Upper lobe of left lung (tissue), 6 donors: ENCODE results near the gene FRYL. TPM values are rescaled to one million over a fixed set of nuclear protein-coding genes. Genes with fewer than 3 reads are reported as not detected.
"Not testable (repeated sequence)": the region's sequence is repeated elsewhere in the genome, so short reads cannot be mapped to it uniquely, and the experiment has no call there.

Source experiments
- ATAC-seq, 2 donors: fragments of 200-7000 bp; cut with Tn5 transposase; one replicate each; pipeline ENCODE4 v1.9.1; 2022; ENCODE audit warnings: mild to moderate bottlenecking in 2 of 2, moderate library complexity in 2 of 2; ENCODE audit not compliant: low FRiP score in 2 of 2
- DNase-seq, 2 donors: peaks; one replicate each; pipeline ENCODE4 v3.0.0-alpha.2; 2019 to 2020
- H3K27ac ChIP-seq, 4 donors: fragments of 200-600 bp; sonication (generic); one replicate each; pipeline ENCODE4 v1.5.1; 2016 to 2019
- H3K27me3 ChIP-seq, 4 donors: fragments of 200-600 bp; sonication (generic); one replicate each; pipeline ENCODE4 v1.5.1; 2017 to 2019
- H3K36me3 ChIP-seq, 4 donors: fragments of 200-600 bp; sonication (generic); one replicate each; pipeline ENCODE4 v1.5.1; 2016 to 2019
- H3K4me1 ChIP-seq, 4 donors: fragments of 200-600 bp; sonication (generic); one replicate each; pipeline ENCODE4 v1.5.1; 2018 to 2019
- H3K4me3 ChIP-seq, 4 donors: fragments of 200-600 bp; sonication (generic); one replicate each; pipeline ENCODE4 v1.5.1; 2017 to 2019; ENCODE audit warnings: mild to moderate bottlenecking in 2 of 4, moderate library complexity in 1 of 4
- H3K9me3 ChIP-seq, 4 donors: fragments of 200-600 bp; sonication (generic); one replicate each; pipeline ENCODE4 v1.5.1; 2018 to 2019
- EP300 ChIP-seq, 4 donors: sonication (generic); formaldehyde crosslinking; IDR thresholded peaks; one replicate each; pipeline ENCODE4 v1.5.1; 2017; ENCODE audit warnings: antibody characterized with exemption in 4 of 4, control low read depth in 2 of 4
- POLR2A ChIP-seq, 4 donors: fragments of 450-650 bp; IDR thresholded peaks; one replicate each; pipeline ENCODE4 v1.5.1; 2016 to 2017; ENCODE audit warnings: antibody characterized with exemption in 4 of 4, mild to moderate bottlenecking in 2 of 4
- POLR2AphosphoS5 ChIP-seq, 2 donors: sonication (generic); formaldehyde crosslinking; IDR thresholded peaks; one replicate each; pipeline ENCODE4 v1.5.1; 2017; ENCODE audit warnings: antibody characterized with exemption in 2 of 2
- WGBS, 2 donors: methylation state at CpG; one replicate each; pipeline ENCODE4 v1.1.5; 2017 to 2018; 5-methylcytosine and 5-hydroxymethylcytosine counted together
- total RNA-seq, 6 donors: library from RNA; depleted of rRNA in 4 of 6; stranded (reverse); fragments of >200 nt in 4 of 6; gene quantifications; one replicate each; pipeline versions ENCODE4 v1.1.0 to v1.2.1, GENCODE V29; 2016 to 2021
- TF ChIP-seq, protein P1 (sequence below), 6 experiments: fragments of 450-650 bp in 4 of 6; fragments of 200-600 bp in 2 of 6; sonication (generic) in 2 of 6; IDR thresholded peaks; one replicate each; pipeline ENCODE4 v1.5.1; 2016 to 2019; ENCODE audit warnings: antibody characterized with exemption in 6 of 6
- donor health status: DM: no; HTN: no; CAD: no; lungs with moderate emphysema.
- donor health status: DM: no; HTN: yes; CAD: no; lungs with severe emphysema.

Gene FRYL
- total RNA-seq, 6 donors from 2014 or later, result 48.6 to 96.9 (median 69.2) TPM

DNA sequence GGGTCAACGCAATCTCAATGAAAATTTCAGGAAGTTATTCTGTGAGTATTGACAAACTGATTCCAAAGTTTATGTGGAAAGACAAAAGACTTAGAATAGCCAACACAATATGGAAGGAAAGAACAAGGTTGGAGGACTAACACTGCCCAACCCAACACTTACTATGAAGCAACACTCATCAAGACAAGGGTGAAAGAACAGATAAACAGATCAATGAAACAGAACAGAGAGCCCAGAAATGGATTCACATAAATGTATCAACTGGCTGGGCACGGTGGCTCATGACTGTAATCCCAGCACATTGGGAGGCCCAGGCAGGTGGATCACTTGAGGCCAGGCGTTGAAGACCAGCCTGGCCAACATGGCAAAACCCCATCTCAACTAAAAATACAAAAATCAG is 41.2 kb downstream of the FRYL start:
- peaks cover 0 to 21% (median 9%) of the 10 kb centered on the region in 4 donors for H3K4me1 ChIP-seq
- no peaks in the 10 kb centered on the region for H3K27me3 ChIP-seq
- 85 to 90% methylated on average over 3 of the region's 3 CpGs for WGBS, 2 donors
- DNase-seq (no peak), ATAC-seq (no peak)
- TF ChIP-seq, protein P1, sequence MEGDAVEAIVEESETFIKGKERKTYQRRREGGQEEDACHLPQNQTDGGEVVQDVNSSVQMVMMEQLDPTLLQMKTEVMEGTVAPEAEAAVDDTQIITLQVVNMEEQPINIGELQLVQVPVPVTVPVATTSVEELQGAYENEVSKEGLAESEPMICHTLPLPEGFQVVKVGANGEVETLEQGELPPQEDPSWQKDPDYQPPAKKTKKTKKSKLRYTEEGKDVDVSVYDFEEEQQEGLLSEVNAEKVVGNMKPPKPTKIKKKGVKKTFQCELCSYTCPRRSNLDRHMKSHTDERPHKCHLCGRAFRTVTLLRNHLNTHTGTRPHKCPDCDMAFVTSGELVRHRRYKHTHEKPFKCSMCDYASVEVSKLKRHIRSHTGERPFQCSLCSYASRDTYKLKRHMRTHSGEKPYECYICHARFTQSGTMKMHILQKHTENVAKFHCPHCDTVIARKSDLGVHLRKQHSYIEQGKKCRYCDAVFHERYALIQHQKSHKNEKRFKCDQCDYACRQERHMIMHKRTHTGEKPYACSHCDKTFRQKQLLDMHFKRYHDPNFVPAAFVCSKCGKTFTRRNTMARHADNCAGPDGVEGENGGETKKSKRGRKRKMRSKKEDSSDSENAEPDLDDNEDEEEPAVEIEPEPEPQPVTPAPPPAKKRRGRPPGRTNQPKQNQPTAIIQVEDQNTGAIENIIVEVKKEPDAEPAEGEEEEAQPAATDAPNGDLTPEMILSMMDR (IDR thresholded peaks at IDR 0.05), result no peak
- TF ChIP-seq POLR2A (IDR thresholded peaks at IDR 0.05) (no peak), POLR2AphosphoS5 (IDR thresholded peaks at IDR 0.05) (no peak), EP300 (IDR thresholded peaks at IDR 0.05) (no peak)
- no peak overlapping the region for H3K27ac ChIP-seq
- no peak overlapping the region for H3K4me3 ChIP-seq
- H3K9me3 ChIP-seq, result no peaks in the 10 kb centered on the region
- H3K36me3 ChIP-seq, result no peaks in the 10 kb centered on the region

DNA sequence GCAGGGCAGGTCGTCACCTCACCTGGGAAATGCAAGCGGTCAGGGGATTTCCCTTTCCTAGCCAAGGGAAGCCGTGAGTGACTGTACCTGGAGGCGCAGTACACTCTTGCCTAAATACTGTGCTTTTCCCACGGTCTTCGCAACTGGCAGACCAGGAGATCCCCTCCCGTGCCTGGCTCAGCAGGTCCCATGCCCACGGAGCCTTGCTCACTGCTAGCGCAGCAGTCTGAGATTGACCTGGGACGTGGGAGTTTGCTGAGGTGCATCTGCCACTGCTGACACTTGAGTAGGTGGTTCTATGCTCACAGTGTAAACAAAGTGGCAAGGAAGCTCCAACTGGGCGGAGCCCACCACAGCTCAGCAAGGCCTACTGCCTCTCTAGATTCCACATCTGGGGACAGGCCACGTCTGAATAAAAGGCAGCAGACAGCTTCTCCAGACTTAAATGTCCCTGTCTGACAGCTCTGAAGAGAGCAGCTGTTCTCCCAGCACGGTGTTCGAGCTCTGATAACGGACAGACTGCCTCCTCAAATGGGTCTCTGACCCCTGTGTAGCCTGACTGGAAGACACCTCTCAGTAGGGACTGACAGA is 51.1 kb downstream of the FRYL start:
- ATAC-seq, H3K36me3 ChIP-seq, H3K27me3 ChIP-seq, H3K9me3 ChIP-seq, H3K27ac ChIP-seq, H3K4me3 ChIP-seq: not testable (repeated sequence)
- DNase-seq, result peak in 1 of 2 donors; percentile 26
- peaks cover 4 to 45% (median 20%) of the 10 kb centered on the region in 4 donors for H3K4me1 ChIP-seq
- 83 to 89% methylated on average over 5 to 15 of the region's 15 CpGs for WGBS, 2 donors

DNA sequence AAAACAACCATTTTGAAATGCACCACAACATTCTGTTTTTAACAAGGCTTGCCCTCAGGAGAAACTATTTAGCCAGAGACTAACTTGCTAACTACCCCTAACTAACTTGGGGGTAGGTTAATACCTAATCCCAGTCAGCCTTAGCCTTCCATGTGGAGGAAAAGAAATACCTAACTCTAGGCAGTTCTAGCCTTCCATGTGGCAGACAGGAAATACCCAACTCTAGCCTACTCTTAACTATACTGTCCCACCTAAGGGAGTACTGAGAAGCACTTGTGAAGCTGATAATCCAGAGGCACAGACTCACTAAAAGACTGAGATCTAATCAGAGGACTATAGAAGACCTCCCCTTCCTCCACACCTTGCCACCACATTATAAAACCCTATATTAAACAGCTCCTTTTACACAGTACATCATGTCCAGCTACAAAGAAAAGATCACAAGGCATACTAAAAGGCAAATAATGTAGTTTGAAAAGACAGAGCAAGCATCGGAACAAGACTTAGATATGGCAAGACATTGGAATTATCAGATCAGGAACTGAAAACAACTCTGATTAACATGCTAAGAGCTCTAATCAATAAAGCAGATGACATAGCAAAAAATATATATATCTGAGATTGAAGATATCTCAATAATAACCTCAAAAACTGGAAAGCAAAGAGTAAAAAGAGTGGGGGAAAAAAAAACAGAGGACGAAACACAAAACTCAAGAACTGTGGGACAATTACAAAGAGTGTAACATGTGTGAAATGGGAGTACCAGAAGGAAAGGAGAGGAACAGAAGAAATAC is 52.2 kb downstream of the FRYL start:
- H3K36me3 ChIP-seq, result no peaks in the 10 kb centered on the region
- H3K27me3 ChIP-seq, result no peaks in the 10 kb centered on the region
- ATAC-seq (no peak), DNase-seq (no peak)
- H3K4me3 ChIP-seq, result no peak overlapping the region
- no peak overlapping the region for H3K27ac ChIP-seq
- no peaks in the 10 kb centered on the region for H3K9me3 ChIP-seq
- WGBS, 2 donors, result 98% methylated on average over 2 of the region's 2 CpGs
- TF ChIP-seq POLR2AphosphoS5 (IDR thresholded peaks at IDR 0.05) (no peak), EP300 (IDR thresholded peaks at IDR 0.05) (no peak), POLR2A (IDR thresholded peaks at IDR 0.05) (no peak)
- TF ChIP-seq, protein P1 (IDR thresholded peaks at IDR 0.05), result no peak
- H3K4me1 ChIP-seq, result peaks cover 4 to 45% (median 28%) of the 10 kb centered on the region in 4 donors

DNA sequence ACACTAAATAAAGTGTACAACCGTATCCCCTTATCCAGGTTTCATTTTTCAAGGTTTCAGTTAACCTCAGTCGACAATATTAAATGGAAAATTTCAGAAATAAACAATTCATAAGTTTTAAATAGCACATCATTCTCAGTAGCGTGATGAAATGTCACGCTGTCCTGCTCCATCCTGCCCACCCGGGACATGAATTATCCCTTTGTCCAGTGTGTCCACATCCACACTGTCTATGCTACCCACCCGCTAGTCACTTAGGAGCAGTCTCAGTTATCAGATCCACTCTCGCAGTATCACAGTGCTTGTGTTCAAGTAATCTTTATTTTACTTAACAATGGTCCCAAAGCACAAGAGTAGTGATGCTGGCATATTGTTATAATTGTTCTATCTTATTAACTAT is 54.7 kb downstream of the FRYL start:
- Histone ChIP-seq H3K4me3 (no peak overlapping the region), H3K27ac (no peak overlapping the region), H3K27me3 (no peaks in the 10 kb centered on the region), H3K36me3 (no peaks in the 10 kb centered on the region), H3K9me3 (no peaks in the 10 kb centered on the region), H3K4me1 (peaks cover 4 to 39% (median 31%) of the 10 kb centered on the region in 4 donors)
- WGBS, 2 donors, result 76 to 91% methylated on average over 7 of the region's 7 CpGs
- TF ChIP-seq POLR2AphosphoS5 (IDR thresholded peaks at IDR 0.05), result no peak
- no peak for TF ChIP-seq EP300 (IDR thresholded peaks at IDR 0.05)
- TF ChIP-seq, protein P1 (IDR thresholded peaks at IDR 0.05), result no peak
- no peak for TF ChIP-seq POLR2A (IDR thresholded peaks at IDR 0.05)
- DNase-seq, result no peak
- ATAC-seq, result no peak

DNA sequence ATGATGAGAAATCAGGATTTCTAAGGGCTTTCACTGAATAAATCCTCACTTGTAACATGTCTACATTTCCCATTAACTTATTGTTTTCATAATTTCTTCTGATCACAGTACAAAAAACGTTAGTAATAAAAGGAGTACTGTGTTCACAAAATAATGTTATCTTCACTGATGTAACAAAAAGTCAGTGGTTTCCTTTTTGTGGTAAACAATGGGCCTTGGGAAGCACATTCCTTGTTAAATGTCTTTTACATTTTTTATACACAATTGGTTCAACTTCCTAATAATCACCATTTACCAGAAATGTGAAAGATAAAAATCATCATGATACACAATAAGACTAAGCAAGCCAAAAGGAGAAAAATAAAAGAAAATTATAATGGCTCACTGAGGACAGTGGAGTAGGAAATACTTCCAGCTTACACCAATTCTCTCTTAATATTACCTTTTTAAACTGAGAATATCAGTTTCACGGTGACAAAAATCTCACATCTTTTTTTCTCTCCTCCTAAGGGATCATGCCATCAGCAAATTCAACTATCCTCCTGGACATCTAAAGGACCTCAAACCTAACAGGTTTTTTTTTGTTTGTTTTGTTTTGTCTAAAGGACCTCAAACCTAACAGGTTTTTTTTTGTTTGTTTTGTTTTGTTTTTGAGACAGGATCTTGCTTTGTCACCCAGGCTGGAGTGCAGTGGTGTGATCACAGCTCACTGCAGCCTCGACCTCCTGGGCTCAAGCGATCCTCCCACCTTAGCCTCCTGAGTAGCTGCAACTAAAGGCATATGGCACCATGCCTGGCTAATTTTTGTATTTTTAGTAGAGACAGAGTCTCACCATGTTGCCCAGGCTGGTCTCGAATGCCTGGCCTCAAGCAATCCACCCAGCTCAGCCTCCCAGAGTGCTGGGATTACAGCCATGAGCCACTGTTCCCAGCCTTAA is 57.3 kb downstream of the FRYL start:
- WGBS, 2 donors, result 54 to 61% methylated on average over 5 of the region's 5 CpGs
- ATAC-seq, result no peak
- H3K4me3 ChIP-seq, result no peak overlapping the region
- H3K4me1 ChIP-seq, result peaks cover 4 to 34% (median 24%) of the 10 kb centered on the region in 4 donors
- H3K27me3 ChIP-seq, result no peaks in the 10 kb centered on the region
- no peaks in the 10 kb centered on the region for H3K36me3 ChIP-seq
- DNase-seq, result no peak
- no peaks in the 10 kb centered on the region for H3K9me3 ChIP-seq
- H3K27ac ChIP-seq, result peak overlapping the region in 1 of 4 donors; percentile 11
- no peak for TF ChIP-seq EP300 (IDR thresholded peaks at IDR 0.05)
- TF ChIP-seq POLR2A (IDR thresholded peaks at IDR 0.05), result no peak
- TF ChIP-seq, protein P1 (IDR thresholded peaks at IDR 0.05), result no peak
- no peak for TF ChIP-seq POLR2AphosphoS5 (IDR thresholded peaks at IDR 0.05)
